ENCODE results near the gene PTCD3. TPM values are rescaled to one million over a fixed set of nuclear protein-coding genes. Genes with fewer than 3 reads are reported as not detected.

The PTCD3 gene
- total RNA-seq, 1 donor from 2014 or later = 127 TPM

DNA sequence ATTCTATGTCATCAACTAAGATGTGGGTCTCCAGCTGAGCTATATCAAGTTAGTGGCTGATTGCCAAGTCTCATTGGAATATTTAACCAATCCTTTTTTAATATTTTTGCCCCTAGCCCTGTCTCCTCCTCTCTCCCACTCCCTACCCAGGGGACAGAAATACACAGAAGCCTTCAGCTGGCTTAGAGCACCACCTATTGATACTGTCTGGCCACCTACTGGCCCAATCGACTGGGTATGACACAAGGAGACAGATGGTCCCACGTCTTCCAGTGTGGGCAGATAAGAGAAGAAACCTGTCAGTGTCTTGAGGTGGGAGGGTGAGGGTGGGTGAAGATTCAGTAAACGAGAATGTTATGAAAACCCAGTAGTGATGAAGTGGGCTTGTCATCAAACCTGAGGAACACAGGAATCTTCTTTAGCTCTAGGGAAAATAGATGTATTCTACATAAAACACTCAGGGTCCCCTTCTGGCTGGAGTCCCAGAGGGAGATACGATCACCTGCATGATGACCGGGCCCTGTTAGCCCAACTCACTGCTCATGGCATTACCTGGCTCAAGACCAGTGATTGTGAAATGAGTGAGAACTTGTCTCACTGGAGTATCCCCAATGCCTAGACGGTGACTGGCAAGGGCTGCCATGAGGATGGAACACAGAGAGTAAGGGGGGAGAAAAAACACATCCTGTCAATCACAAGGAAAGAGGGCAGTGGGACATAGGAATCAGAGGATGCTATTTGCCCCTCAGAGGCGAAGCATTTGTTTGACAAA, 27.1 kb upstream of the PTCD3 start:
- ATAC-seq = peak; percentile 81
- intact Hi-C loops (cut with DNase I) = loop anchor here (2.0 kb wide), 1 partner anchor 190 kb away; the partner anchor contains the start of gene ST3GAL5
- DNase-seq (ENCODE audit: missing footprints) = no peak

DNA sequence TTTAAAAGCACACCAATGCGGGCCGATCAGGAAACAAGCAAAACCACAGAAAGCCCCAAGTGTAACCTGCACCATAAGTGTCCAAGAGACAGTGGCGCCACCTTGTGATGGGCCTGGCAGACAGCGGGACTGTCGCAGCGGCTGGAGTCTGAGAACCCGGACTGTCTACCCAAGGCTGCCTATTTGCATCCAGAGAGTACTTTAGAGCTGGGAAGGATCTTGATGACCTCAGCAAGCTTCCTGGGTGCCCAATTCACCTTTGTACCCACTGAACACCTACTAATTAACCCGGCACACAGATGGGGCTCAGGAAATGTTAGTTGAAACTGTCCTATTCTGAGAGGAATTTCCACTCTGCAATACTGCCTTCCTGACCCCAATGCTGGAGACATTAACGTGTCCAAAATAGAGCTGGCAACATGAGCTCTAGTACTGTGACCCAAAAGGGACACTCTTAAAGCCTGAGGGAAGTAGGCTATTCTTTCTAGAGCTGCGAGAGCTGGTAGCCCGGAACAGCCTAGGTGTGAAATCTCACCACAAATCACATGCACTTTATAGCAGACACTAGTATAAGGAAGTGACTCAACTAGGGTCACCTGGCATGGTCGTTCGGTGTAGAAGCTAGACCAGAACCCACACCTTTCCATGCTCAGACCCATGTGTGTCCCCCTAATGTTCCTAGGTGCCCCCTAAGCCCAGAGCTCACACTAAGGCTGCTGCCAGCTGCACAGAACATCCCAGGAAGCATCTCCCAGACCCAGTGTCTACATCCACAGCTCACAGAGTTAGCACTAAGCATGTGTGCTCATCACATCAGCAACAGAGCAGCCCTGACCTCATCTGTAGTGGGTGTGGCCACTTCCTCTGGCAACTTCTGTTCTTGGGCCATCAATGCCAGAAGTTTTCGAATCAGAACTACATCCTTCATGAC, 25.8 kb upstream of the PTCD3 start:
- peak; percentile 89 for DNase-seq (ENCODE audit: missing footprints)
- peak; percentile 82 for ATAC-seq
- intact Hi-C loops (cut with DNase I) = loop anchor here (1.0 to 10.0 kb wide), 3 partner anchors 191 to 355 kb away; partner anchors contain the start of gene ST3GAL5

DNA sequence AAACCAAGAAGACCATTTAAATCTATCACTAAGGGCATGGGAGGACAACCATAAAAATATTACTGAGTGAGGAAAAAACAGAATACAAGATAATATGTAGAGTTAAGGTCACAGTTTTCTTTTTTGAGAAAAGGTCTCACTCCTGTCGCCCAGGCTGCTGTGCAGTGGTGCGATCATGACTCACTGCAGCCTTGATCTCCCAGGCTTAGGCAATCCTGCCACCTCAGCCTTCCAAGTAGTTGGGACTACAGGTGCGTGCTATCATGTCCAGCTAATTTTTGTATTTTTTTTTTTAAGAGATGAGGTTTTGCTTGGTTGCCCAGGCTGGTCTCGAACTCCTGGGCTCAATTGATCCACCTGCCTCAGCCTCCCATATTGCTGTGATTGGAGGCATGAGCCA, 24.3 kb upstream of the PTCD3 start:
- intact Hi-C loops (cut with DNase I) = loop anchor here (10.0 kb wide), 1 partner anchor 357 kb away; no protein-coding TSS in a partner anchor
- no peak for ATAC-seq
- no peak for DNase-seq (ENCODE audit: missing footprints)

DNA sequence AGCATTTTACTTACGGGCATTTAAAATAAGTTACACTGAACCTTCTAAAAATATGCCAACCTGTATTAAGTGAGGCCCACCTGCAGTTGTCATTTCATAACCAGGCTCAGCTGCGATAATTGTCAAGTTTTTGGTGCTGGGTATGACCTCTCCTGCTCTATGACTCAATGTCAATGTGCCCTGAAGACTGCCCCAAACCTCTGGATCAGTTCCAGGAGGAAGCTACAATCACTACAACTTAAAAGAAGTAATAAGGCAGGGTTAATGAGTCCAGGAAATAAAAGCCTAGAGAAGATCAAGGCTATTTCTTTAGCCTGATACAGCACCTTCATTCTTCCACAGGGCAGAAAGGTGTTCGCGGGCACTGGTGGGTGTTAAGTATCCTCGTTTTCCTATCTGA, 23.3 kb upstream of the PTCD3 start:
- ATAC-seq (no peak), DNase-seq (ENCODE audit: missing footprints) (no peak)
- intact Hi-C loops (cut with DNase I) = loop anchor here (10.0 kb wide), 1 partner anchor 358 kb away; no protein-coding TSS in a partner anchor

DNA sequence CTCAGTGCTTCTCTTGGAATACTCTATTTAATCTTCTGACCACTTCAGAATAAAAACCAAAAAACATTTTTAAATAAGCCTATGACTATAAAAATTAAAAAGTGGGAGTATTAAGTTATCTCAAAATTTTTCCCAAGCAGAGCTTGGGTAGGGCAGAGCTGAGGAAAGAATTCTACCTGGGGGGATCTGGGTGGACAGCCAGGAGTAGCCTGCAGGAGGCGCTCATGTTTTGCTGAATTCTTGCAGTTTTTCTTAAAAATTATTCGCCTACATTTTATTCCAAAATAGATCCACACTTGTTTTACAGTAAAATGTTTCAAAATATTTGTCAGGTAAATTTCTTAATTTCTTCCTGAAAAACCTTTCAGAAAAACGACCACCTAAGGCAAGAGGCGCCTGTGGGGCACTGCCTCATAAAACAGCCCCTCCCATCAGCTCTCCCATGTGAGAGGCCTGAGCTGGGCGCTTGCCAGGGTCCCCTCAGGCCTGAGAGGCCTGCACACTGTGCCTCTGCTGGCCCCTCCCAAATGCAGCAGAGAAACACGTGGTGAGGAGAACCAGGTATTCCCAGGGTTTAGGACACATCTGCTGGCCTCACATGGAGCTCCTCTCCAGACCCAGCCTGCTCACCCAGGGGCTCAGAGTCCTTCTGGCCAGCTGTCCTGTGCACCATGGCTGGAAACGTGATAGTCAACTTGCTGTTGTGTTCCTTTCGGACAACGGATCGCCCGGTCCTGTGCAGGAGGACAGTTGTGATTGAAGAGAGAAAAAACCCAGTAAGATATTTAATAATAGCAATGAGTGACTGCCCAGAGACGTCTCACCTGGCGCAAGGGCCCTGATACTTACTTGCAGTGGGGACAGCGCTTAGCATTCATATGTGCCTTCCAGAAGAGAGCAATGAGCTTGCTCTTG, 17.8 kb upstream of the PTCD3 start:
- no peak for DNase-seq (ENCODE audit: missing footprints)
- no peak for ATAC-seq
- intact Hi-C loops (cut with DNase I) = loop anchor here (10.0 kb wide), 1 partner anchor 363 kb away; no protein-coding TSS in a partner anchor

DNA sequence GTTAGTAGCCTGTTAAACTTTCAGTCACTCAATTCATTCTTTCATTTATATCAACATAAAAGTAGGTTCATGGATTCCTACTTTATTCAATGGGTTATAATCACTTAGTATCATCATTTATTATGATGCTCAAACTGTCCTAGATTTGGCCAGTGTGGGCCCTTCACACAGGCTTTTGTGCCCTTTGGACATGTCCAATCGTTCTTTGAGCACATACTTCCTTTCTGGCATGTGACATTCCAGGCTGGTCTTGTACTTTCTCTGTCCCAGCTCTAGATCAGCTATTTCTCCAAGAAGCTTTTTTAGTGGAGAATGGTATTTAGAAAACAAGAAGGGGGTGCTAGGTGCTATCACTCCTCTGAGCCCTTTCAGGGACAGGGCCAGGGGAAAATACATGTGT, 11.8 kb upstream of the PTCD3 start:
- DNase-seq (ENCODE audit: missing footprints) = no peak
- intact Hi-C loops (cut with DNase I) = no loop called here
- no peak for ATAC-seq

DNA sequence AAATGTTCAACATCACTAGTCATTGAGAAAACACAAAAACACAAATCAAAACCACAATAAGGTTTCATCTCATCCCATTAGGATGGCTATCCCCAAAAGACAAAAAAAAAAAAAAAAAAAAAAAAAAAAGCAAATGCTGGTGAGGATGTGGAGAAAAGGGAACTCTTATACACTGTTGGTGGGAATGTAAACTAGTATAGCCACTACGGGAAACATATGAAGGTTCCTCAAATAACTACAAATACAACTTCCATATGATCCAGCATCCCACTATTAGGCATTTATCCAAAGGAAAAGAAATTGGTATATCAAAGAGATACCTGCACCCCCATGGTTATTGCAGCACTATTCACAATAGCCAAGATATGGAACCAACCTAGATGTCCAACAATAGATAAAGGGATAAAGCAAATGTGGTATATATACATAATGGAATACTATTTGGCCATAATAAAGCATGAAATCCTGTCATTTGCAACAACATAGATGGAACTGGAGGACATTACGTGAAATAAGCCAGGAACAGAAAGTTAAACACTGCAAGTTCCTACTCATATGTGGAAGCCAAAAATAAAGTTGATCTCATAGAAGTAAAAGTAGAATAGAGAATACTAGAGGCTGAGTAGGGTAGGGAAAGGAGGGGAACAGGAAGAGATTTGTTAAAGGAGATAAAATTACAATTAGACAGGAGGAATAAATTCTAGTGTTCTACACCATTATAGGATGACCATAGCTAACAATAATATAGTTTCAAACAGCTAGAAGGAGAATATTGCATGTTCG, 8.7 kb upstream of the PTCD3 start:
- ATAC-seq (no peak), DNase-seq (ENCODE audit: missing footprints) (no peak)
- intact Hi-C loops (cut with DNase I) = no loop called here

DNA sequence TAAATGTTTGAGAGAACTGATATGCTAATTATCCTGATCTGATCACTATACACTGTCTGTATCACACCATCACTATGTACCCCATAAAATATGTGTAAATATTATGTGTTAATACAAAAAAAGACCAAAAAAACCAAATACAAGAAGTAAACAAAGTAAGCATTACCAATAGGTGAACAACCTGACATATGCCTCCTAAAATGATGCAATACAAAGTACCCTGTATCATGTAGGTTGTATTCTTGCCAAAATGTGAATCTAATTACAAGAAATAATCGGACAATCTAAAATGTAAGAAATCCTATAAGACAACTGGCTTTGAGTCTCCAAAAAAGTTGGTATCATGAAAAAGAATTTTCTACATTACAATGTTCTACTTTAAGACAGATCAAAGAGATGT, 8.1 kb upstream of the PTCD3 start:
- intact Hi-C loops (cut with DNase I) = no loop called here
- DNase-seq (ENCODE audit: missing footprints) = no peak
- no peak for ATAC-seq

DNA sequence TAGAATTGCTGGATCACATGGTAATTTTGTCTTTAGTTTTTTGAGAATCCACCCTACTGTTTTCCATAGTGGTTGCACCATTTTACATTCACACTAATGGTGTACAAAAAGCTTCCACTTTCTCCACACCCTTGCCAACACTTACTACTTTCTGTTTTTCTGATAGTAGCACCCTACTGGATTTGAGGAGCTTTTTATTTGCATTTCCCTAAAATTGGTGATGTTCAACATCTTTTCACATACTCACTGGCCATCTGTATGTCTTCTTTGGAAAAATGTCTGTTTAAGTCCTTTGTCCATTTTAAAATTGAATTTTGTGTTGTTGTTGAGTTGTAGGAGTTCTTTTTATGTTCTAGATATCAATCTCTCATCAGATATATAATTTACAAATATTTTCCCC, 3.9 kb upstream of the PTCD3 start:
- no peak for ATAC-seq
- no peak for DNase-seq (ENCODE audit: missing footprints)
- intact Hi-C loops (cut with DNase I) = loop anchor here (10.0 kb wide), 1 partner anchor 467 kb away; no protein-coding TSS in a partner anchor

DNA sequence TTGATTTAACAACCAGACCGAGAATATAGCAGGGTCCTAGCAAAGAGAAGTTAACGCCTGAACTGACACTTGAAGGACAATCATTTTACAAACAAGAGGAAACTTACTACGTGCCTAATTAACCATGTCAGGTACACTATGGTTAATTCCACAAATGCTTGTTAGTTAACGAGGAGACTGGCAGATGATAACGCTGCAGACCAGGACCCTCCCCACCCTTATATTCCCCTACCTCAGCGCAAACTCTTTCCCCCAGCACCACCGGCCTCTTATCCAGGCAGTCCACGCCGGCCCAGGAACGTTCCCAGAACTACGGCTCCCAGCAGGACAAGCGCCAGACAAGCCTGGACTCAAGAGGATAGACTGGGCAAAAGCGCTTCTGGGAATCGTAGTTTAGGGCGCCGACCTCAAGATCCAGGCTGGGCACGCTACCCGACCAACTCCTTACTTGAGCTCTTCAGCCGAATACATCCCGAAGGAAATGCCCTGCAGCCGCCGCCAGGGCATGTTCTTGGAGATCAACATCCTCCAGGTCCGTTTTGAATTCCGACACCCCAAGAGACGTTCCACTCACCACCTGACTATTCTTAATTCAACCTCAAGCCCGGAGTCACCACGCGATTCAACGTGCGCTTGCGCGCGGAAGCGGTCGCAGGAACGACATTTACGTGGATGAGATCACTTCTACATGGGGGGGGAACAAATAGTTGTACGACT, 625 bp upstream of the PTCD3 start, which contains the start of gene POLR1A:
Gene POLR1A (minus strand): TSS at position 635 of the 717 bp plus-strand sequence. CDS start 110 bp downstream, at position 525.
- DNase-seq (ENCODE audit: missing footprints) (peak; percentile 92), ATAC-seq (peak; percentile 96)
- intact Hi-C loops (cut with DNase I) = loop anchor here (10.0 kb wide), 1 partner anchor 471 kb away; no protein-coding TSS in a partner anchor

DNA sequence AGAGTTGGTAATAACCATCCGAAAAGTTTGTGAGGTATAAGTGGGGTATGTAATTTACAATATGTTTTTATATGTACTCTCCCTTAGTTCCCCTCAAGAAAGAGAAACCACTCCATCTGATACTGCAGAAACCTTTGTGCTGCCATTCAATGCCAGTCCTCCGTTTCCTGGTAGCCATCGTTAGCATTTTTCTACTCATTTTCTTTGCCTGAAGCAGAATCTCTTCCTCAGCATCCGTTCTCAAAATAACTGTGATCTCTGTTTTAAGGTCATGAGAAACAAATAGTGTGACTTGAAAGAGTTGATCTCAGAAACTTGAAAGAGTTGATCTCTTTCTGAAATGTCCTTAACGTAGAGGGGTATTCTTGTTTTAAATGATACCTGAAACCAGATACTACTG, 996 bp downstream of the PTCD3 start:
- intact Hi-C loops (cut with DNase I) = loop anchor here (10.0 kb wide), 1 partner anchor 472 kb away; no protein-coding TSS in a partner anchor
- no peak for DNase-seq (ENCODE audit: missing footprints)
- no peak for ATAC-seq

DNA sequence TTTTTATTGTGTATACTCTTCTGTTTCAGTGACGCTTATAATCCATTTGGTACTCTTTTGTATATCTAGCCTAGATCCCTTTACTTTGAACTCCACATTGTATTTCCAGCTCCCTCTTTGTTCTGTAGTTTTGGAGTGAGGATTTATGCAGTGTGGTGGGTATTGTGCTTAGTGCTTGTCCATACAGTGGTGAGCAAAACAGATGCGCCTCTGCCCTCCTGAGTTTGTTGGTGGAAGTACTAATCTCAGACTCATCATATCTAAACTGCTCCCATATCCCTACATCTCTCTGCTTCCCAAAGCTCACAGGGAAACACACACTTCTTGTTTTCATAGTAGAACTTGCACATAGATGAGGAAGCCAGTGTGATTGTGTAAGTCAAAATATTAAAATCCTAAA, 12.1 kb downstream of the PTCD3 start:
- intact Hi-C loops (cut with DNase I) = no loop called here
- no peak for DNase-seq (ENCODE audit: missing footprints)

DNA sequence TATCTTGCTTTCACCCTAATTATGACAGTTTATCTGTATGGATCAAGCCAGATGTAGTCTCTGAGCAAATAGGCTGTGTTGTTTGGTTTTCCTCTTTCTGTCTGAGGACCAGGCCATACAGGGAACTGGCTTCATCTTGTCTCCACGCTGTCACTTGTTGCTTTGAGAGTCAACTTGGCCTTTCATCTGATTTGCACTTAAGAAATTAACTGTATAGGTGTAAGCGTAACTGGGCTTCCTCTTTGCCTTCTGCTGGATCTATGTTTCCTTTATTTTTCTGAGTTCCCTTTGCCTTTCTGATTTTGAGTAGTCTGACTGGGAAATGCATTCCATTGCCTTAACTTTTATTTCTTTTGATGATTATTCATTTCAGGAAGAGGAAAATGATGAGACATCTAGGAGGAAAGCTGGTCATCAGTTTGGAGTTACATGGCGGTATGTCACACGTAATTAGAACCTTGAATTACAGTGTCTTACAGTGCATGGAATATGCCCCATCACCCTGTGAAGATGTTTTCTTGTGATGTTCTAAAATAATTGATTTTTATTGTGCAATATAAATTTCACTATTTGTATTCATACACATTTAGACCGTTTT, 17.4 kb downstream of the PTCD3 start:
- no peak for ATAC-seq
- intact Hi-C loops (cut with DNase I) = loop anchor here (5.0 kb wide), 1 partner anchor 34 kb away; no protein-coding TSS in a partner anchor
- DNase-seq (ENCODE audit: missing footprints) = no peak

More for the DNA sequence above, 12.1 kb downstream of the PTCD3 start:
- no peak for ATAC-seq

DNA sequence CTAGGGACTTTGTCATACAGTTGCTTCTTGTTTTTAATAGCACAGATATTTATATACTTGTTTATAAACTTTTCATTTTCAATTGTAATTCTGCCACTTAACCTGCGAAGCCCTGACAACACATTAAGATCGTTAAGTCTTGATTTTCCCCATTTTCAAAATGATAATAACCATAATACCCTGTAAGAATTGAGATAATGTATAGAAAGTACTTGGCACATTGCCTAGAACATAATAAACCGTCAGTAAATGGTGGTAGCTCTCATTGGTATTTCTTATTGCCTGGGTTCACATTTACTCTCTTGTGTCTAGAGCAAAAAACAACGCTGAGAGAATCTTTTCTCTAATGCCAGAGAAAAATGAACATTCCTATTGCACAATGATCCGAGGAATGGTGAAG, 18.6 kb downstream of the PTCD3 start:
- ATAC-seq (no peak), DNase-seq (ENCODE audit: missing footprints) (no peak)
- intact Hi-C loops (cut with DNase I) = loop anchor here (5.0 kb wide), 1 partner anchor 33 kb away; no protein-coding TSS in a partner anchor

DNA sequence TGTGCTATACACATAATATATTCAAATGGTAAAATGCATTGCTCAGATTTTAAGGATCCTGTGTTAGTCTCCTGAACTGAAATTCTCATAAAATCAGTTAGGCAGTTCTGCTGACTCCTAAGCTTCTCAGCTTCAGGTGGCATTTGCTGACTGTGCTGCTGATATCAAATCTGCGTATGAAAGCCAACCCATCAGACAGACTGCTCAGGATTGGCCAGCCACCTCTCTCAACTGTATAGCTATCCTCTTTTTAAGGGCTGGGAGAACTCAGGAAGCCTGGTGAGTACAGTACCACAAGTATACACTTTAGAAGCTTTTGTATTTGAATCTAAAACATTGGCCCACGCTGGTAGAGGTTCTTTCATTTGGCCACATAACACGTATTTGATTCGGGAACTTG, 28.7 kb downstream of the PTCD3 start:
- no peak for ATAC-seq
- intact Hi-C loops (cut with DNase I) = loop anchor here (5.0 kb wide), 1 partner anchor 43 kb away; no protein-coding TSS in a partner anchor
- no peak for DNase-seq (ENCODE audit: missing footprints)

DNA sequence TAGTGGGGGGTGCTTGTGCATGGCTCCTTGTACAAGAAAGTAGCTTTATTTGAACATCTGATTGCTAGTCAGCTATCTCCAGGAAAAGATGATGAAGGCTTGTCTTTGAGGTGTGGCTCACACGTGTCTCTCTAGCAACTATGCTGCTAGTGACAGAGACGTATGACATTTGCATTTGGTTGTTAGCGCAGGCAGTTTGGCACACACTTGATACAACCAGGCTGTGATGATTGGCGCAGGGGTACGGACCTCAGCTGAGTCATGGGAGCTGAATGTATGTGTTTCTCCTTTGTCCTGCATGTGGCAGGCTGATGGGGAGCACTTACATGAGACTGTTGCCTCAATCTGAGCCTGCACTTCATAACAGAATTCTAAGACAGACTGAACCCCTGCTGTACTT, 29.6 kb downstream of the PTCD3 start:
- DNase-seq (ENCODE audit: missing footprints) = no peak
- intact Hi-C loops (cut with DNase I) = loop anchor here (5.0 kb wide), 1 partner anchor 42 kb away; no protein-coding TSS in a partner anchor
- ATAC-seq = no peak
